Sigmoid colon (tissue), 7 donors: ENCODE data around the gene CPSF4L. TPM values are rescaled to one million over a fixed set of nuclear protein-coding genes. Genes with fewer than 3 reads are reported as not detected.

Experiments
- DNase-seq: peaks from one replicate; pipeline ENCODE4 v3.0.0-alpha.2; 2019
- H3K27ac ChIP-seq, 4 donors: fragments of 200-600 bp; sonication (generic); one replicate each; pipeline ENCODE4 v1.5.1; 2016 to 2019; ENCODE audit warnings: mild to moderate bottlenecking in 1 of 4
- H3K27me3 ChIP-seq, 3 donors: fragments of 200-600 bp; sonication (generic); one replicate each; pipeline ENCODE4 v1.5.1; 2019; ENCODE audit warnings: mild to moderate bottlenecking in 1 of 3
- H3K36me3 ChIP-seq, 4 donors: fragments of 200-600 bp; sonication (generic); one replicate each; pipeline ENCODE4 v1.5.1; 2016 to 2019
- H3K4me1 ChIP-seq, 4 donors: fragments of 200-600 bp; sonication (generic); one replicate each; pipeline ENCODE4 v1.5.1; 2017 to 2019
- H3K4me3 ChIP-seq, 4 donors: fragments of 200-600 bp; sonication (generic); one replicate each; pipeline ENCODE4 v1.5.1; 2017 to 2019; ENCODE audit warnings: mild to moderate bottlenecking in 2 of 4, moderate library complexity in 1 of 4
- H3K9me3 ChIP-seq, 4 donors: fragments of 200-600 bp in 3 of 4; sonication (generic) in 3 of 4; one replicate each; pipeline versions ENCODE4 v1.5.1 to v1.6.1; 2013 to 2019
- CTCF ChIP-seq, 4 experiments: fragments of 450-650 bp in 3 of 4; fragments of 200-600 bp in 1 of 4; IDR thresholded peaks; one replicate each; pipeline ENCODE4 v1.5.1; 2016 to 2019; ENCODE audit warnings: antibody characterized with exemption in 4 of 4, mild to moderate bottlenecking in 3 of 4, moderate library complexity in 2 of 4
- EP300 ChIP-seq, 4 donors: sonication (generic); formaldehyde crosslinking; IDR thresholded peaks; one replicate each; pipeline ENCODE4 v1.6.1; 2017; ENCODE audit warnings: antibody characterized with exemption in 4 of 4
- POLR2A ChIP-seq, 2 donors: fragments of 450-650 bp; IDR thresholded peaks; one replicate each; pipeline ENCODE4 v1.6.1; 2016; ENCODE audit warnings: antibody characterized with exemption in 2 of 2, mild to moderate bottlenecking in 2 of 2, moderate library complexity in 2 of 2
- POLR2AphosphoS5 ChIP-seq, 4 donors: sonication (generic); formaldehyde crosslinking; IDR thresholded peaks; one replicate each; pipeline ENCODE4 v1.6.1; 2017; ENCODE audit warnings: antibody characterized with exemption in 4 of 4
- WGBS, 2 donors: extraction: QIAGEN DNeasy Blood & Tissue Kit; methylation state at CpG; one replicate each; pipeline ENCODE4 v1.1.7; 2013; 5-methylcytosine and 5-hydroxymethylcytosine counted together
- intact Hi-C: fragments of 100-400 bp; cut with DNase I; formaldehyde crosslinking; loops from one replicate; pipeline ENCODE4 v1.15.1; 2023
- polyA plus RNA-seq, 3 donors: library from polyadenylated mRNA; stranded (reverse); fragments of 200-250 nt; gene quantifications; one replicate each; pipeline ENCODE4 v1.2.3, GENCODE V29; 2013
- total RNA-seq, 4 donors: library from RNA; depleted of rRNA; stranded (reverse); fragments of >200 nt; gene quantifications; one replicate each; pipeline ENCODE4 v1.1.0, GENCODE V29; 2016
- donor health status: healthy with polysubstance abuse.
- donor health status: Bipolar disorder and iron deficiency.
- donor health status: healthy.

The CPSF4L gene
- total and polyA plus RNA-seq, 7 donors, result not detected

DNA sequence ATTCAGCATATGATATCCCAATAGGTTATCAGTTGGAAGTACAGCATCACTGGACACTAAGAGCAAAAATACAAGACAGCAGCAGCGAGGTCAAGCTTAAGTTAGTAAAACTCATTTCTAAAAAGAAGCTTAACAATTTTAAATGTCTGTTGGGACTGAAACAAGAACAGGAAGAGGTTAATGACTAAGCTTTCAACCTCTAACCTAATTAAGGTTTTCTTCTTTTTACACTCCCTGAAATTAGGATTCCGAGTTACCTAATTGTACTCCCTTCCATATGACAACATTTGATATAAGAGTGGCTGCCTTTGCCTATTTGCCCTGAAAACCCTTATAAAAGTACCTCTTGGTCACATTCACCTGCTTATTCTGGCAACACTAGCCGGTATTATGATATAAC, 34.3 kb downstream of the CPSF4L start:
- intact Hi-C loops, result no loop called here
- no peak overlapping the region for H3K4me3 ChIP-seq
- no peaks in the 10 kb centered on the region for H3K36me3 ChIP-seq
- DNase-seq, result no peak
- peak overlapping the region in 2 of 4 donors; percentile 33 to 69 for H3K27ac ChIP-seq
- WGBS, 2 donors, result 52 to 67% methylated on average over 3 of the region's 3 CpGs
- H3K9me3 ChIP-seq, result no peaks in the 10 kb centered on the region
- peaks cover 0 to 50% (median 43%) of the 10 kb centered on the region in 4 donors for H3K4me1 ChIP-seq
- no peak for TF ChIP-seq POLR2A (IDR thresholded peaks at IDR 0.05)
- no peaks in the 10 kb centered on the region for H3K27me3 ChIP-seq

DNA sequence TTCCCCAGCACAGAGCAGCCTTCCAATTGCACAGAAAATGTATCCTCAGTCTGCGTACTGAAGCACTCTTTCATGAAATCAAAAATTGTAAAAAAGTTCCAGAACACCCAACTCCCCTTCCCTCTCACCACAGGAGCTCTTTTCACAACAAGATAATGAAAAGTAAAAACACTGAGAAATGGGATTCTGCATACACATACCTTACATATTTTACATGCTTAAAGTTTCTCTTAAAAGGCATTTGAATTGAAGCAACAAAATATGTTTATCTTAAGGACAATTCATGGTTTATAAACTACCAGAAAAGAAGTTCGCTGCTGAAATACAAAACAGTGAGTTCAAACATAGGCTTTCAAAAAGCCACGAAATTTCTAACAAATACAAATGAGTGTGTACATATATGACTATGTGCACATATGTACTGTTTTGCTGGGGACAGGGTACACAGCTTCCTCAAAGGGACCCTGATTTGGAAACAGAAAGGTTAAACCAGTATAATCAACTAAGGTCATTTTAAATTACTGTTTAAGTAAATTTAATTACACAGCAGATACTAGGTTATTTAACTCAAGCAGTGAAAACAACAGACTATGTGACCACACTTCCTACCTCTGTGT, 35.0 kb downstream of the CPSF4L start:
- H3K9me3 ChIP-seq, result no peaks in the 10 kb centered on the region
- no peak overlapping the region for H3K4me3 ChIP-seq
- no peaks in the 10 kb centered on the region for H3K36me3 ChIP-seq
- H3K4me1 ChIP-seq, result peaks cover 0 to 50% (median 43%) of the 10 kb centered on the region in 4 donors
- 71 to 72% methylated on average over 3 of the region's 3 CpGs for WGBS, 2 donors
- TF ChIP-seq CTCF (IDR thresholded peaks at IDR 0.05) (no peak), POLR2A (IDR thresholded peaks at IDR 0.05) (no peak), POLR2AphosphoS5 (IDR thresholded peaks at IDR 0.05) (no peak), EP300 (IDR thresholded peaks at IDR 0.05) (no peak)
- no peak for DNase-seq
- H3K27me3 ChIP-seq, result no peaks in the 10 kb centered on the region
- peak overlapping the region in 3 of 4 donors; percentile 6 to 33 (median 9) for H3K27ac ChIP-seq
- intact Hi-C loops, result no loop called here

GRCh38 chr17:73224663-73225305, 36.9 kb downstream of the CPSF4L start:
- Histone ChIP-seq H3K27ac (no peak overlapping the region), H3K36me3 (no peaks in the 10 kb centered on the region), H3K9me3 (no peaks in the 10 kb centered on the region), H3K4me1 (peaks cover 0 to 34% (median 28%) of the 10 kb centered on the region in 4 donors), H3K27me3 (no peaks in the 10 kb centered on the region), H3K4me3 (no peak overlapping the region)
- 89 to 93% methylated on average over 5 of the region's 5 CpGs for WGBS, 2 donors
- DNase-seq, result no peak
- intact Hi-C loops, result no loop called here
- TF ChIP-seq POLR2AphosphoS5 (IDR thresholded peaks at IDR 0.05), result no peak
- TF ChIP-seq EP300 (IDR thresholded peaks at IDR 0.05), result no peak
- TF ChIP-seq CTCF (IDR thresholded peaks at IDR 0.05), result no peak
- TF ChIP-seq POLR2A (IDR thresholded peaks at IDR 0.05), result no peak

DNA sequence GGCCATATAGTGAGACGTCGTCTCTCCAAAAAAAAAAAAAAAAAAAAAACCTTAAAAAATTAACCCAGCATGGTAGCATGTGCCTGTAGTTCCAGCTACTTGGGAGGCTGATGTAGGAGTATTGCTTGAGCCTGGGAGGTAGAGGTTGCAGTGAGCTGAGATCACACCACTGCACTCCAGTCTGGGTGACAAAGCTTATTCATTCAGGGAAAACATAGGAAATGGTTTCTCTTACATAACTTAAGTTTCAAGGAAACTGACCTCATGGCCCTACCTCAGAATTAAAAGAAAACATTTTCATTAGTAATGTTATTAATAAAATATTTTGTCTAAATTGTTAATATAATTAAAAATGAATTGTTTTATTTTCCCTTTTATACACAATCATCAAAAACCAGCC, 37.4 kb downstream of the CPSF4L start:
- no peaks in the 10 kb centered on the region for H3K27me3 ChIP-seq
- DNase-seq, result no peak
- H3K9me3 ChIP-seq, result no peaks in the 10 kb centered on the region
- H3K4me3 ChIP-seq, result no peak overlapping the region
- H3K36me3 ChIP-seq, result no peaks in the 10 kb centered on the region
- intact Hi-C loops, result no loop called here
- no peak overlapping the region for H3K27ac ChIP-seq
- H3K4me1 ChIP-seq, result peaks cover 0 to 33% (median 25%) of the 10 kb centered on the region in 4 donors
- no peak for TF ChIP-seq POLR2A (IDR thresholded peaks at IDR 0.05)
- 95% methylated on average over 2 of the region's 2 CpGs for WGBS, 2 donors

DNA sequence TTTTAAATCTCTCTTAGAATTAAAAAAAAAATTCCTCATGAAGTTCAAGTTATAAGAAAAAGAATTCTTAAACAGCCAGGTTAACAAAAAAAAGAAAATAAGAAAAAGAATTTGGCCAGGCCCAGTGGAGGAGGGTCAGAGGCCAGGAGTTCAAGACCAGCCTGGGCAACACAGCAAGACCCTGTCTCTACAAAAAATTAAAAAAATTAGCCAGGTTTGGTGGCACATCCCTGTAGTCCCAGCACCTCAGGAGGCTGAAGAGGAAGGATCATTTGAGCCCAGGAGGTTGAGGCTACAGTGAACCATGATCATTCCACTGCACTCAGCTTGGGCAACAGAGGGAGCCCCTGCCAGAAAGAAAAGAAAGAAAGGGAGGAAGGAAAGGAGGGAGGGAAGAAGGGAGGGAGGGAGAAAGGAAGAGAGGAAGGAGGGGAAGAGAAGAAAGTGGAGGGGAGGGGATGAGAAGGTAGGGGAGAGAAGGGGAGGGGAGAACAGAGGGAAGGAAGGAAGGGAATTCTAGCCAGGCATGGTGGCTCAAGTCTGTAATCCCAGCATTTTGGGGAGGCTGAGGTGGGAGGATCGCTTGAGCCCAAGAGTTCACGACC, 38.0 kb downstream of the CPSF4L start:
- H3K27me3 ChIP-seq, result no peaks in the 10 kb centered on the region
- intact Hi-C loops, result no loop called here
- no peak for DNase-seq
- no peak overlapping the region for H3K27ac ChIP-seq
- no peak for TF ChIP-seq CTCF (IDR thresholded peaks at IDR 0.05)
- no peak for TF ChIP-seq POLR2AphosphoS5 (IDR thresholded peaks at IDR 0.05)
- no peak for TF ChIP-seq EP300 (IDR thresholded peaks at IDR 0.05)
- TF ChIP-seq POLR2A (IDR thresholded peaks at IDR 0.05), result no peak
- WGBS, 2 donors, result 97 to 100% methylated on average over 2 of the region's 2 CpGs
- no peaks in the 10 kb centered on the region for H3K36me3 ChIP-seq
- H3K4me3 ChIP-seq, result no peak overlapping the region
- peaks cover 0 to 28% (median 20%) of the 10 kb centered on the region in 4 donors for H3K4me1 ChIP-seq
- no peaks in the 10 kb centered on the region for H3K9me3 ChIP-seq
